Amygdala (tissue), 56 donors: Measurements from ENCODE around the gene RTL1.

ENCODE experiments used
- DNase-seq, 56 donors: peaks; one replicate each; lab custom pipeline; 2025; lab: John Stamatoyannopoulos, UW

Gene RTL1

DNA sequence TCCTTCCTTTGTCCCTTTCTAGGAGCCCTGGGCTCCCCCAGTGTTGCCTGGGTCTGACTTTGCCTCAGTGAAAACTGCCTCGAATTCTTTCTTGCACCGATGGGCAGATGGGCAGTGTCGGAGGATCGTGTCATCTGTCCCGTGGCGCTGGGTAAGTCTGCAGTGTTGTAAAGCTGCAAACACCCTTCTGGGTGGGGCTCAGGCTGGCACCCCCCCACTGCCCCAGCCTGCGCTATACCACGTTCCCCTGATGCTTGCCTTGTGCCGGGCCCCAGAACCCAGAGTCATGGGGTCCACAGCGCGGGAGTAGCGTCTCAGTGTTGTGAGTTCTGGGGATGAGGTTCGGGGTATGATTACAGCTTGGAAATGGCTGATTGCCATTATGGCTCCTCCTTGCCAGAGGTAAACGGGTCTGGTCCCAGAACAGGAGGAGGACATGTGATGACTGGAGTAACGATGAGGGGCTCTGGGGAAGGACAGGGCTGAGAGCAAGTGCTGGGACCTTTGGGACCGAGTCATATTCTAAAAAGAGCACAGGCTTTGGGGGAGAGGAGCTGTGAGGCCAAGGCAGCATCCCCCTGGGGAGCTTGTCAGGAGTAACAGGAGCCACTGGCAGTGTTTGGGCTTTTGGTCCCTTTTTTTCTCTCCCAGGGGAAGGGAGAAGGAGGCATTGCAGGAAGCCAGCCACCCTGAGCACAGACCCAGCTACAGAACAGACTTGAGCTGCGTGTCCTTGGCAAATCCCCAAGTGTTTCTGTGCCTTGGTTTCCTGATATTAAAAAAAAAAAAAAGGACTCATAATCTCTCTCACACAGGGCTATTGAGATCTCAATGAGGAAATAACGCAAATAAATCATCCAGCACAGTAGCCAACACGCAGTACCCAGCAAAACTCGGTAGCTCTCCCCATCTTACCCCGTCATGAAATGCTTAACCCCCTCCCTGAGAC is 4.3 kb downstream of the RTL1 start:
- DNase-seq: no peak

DNA sequence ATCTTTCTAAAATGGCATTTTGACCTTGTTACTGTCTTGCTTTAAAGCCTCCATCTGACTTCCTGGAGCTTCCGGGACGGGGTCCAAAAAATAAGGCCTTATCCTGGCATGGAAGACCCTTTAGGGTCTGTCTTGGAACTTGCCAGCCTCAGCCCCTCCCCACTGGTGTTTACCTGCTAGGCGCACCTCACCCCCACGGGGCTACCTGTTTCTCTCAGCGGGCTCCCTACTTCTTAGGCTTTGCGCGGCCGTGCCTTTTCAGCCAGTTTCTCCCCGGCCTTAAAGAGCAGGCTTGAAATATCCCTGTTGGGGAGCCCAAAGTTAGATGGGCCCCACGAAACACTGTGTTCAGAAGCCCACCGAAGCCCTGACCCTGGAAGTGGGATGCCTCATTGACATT is 5.1 kb downstream of the RTL1 start:
- no peak for DNase-seq

- DNase-seq: no peak
Observed at GRCh38 chr14:100896369-100897060, 7.0 kb downstream of the RTL1 start.

GRCh38 chr14:100895411-100895810 is 8.1 kb downstream of the RTL1 start:
- DNase-seq: no peak

DNA sequence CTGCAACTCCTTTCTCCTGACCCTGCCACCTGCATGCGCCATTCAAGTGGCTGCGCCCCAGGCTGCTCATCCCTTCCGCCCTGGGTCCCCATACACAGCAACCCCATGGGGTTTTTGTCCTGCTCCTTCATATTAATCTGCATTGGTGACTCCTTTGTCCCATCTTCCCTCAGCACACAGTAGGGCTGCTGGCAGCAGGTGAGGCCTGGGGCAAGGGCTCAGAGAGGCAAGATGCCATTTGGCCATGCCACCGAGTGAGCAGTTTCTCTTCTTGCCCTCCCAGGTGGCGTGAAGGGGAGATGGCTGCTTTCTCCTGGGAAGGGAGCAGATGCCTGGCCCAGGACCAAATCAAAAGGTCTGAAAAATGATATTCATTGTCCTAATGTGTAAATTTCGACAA is 9.1 kb downstream of the RTL1 start:
- no peak for DNase-seq

DNA sequence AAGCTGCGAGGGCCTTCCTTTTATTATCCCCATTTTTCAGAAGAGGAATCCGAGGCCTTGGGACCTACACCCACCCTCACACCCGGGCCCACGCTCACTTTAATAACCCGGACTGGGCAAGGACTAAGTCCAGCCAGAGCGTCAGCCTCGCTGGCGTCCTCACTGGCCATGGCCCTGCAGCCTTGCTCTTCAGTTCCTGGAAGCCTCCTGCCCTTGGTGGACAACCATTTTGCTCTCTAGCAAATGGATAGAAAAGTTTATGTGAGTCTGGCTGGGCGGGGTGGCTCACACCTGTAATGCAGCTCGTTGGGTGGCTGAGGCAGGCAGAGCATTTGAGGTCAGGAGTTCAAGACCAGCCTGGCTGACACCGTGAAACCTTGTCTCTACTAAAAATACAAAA is 9.8 kb downstream of the RTL1 start:
- no peak for DNase-seq

DNA sequence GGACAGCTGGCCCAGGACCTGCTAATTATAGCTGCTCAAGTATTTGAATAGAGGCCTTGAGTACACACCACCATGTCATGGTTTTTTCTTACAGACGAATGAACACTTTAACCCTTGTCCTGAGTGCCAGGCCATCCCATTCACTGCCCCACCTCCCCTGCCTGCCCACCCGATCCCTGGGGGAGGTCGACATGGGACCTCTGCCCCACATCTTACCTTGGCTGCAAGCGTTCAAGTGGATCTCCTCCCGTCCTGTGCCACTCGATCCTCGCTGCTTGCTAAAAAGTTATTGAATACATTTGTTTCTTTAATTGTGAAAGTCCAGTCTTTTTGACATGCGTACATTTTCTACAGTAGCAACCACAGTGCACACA is 10.3 kb downstream of the RTL1 start:
- DNase-seq: no peak

DNA sequence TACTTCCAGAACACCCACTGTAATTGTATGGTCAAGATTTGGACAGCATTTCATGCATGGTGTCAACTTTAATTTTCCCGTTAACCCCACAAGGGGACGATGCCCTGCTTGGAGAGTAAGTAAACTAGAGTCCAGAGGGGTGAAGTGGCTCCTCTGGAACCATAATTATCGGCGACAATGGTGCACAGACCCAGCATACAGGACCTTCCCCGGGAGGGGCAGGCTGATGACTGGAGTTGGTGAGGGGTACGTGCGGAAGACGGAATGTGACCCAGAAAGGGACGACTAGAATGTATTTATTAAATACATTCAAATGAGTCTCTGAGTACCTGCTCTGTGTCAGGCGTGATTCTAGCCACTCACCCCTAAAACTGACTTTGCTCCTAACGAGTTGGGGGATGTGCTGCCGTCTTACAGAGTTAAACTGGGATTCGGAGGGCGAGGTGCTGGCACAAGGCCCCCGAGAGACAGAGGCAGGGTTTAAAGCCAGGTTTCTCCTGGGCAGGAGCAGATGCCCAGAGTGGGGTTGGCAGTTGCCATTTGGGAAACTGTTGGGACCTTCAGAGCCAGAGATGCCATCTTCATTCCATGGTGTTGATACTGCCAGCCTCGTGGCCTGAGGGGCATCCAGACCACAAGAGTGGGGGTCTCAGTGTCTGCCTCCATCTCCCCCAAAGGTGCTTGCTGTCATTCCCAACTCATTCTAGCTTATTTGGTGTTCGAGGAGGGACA is 10.9 kb downstream of the RTL1 start:
- no peak for DNase-seq

DNA sequence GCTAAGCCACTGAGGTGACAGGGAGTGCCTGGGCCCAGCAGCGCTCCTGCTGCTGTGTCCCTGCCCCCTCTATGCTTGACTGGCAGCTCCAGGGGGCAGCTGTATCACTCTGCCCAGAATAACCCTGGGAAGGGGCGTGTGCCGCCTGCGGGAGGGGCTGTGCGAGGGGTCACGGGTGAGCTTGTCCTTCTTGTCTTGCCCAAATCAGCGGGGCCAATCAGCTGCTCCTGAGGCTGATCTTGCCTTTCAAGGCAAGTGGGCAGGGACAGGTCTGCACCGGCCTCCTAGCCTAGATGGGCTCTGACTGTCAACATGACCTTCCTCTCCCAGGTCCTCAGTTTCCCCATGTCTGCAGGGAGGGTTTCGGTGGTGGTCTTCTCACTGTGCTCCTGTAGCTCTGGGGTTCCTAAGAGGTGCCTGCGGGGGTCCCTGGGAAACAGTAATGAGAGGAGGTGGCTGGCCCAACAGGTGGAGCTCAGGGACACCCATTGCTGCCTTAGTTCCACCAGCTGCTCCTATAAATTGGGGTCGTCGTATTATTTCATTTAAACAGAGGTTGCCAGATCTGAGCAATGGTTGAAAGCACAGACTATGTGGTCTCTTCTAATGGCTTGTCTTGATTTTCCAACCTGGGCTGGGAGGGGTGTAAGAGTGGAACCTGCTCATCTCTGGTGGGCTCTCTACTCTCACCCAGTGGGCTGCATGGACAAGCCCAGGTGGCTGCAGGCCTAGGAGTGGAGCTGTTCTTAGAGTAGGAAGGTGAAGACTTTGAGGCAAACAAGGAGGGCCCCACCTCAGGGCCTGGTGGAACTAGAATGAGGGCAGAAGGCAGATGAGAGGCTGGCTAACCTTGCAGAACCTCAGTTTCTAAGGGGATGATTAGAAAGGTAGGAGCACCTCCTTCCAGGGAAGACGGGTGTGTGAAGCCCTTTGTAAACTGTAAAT is 11.7 kb downstream of the RTL1 start:
- DNase-seq: no peak

GRCh38 chr14:100891051-100891450 is 12.5 kb downstream of the RTL1 start:
- DNase-seq: no peak

DNA sequence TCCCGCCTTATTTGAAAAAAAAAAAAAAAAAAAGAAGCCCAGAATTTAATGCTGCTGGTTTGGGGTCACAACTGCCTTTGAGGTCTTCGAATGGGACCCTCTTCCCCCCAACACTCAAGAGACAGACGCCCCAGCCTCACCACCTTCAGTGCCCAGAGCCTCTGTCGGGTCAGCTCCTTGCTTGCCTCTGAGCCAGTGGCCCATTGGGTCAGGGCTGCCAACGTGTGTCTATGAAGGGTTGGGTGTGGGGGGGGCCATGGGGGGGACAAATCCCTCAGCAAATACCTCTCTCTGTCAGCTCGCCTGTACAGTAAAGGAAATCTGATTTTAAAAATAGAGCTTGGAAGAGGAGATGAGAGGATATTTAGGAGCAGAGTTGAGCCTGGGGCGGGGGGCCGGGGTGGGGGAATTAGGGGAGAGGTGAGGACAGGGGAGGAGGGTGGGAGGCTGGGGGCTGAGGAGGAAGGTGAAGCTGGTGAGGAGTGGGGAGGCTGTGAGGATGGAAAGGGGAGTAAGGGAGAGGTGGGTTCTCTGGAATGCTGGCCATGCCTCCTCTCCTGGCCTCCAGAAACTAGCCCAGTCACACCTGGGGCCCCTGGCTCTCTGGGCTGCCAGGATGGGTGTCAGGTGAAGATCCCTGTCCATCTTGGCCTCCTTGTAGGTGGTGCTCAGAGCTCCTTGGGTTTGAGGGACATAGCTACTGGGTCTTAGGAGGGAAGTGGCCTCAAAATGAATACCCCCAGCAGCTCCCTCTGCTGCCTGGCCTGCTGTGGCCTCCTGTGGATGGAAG is 13.3 kb downstream of the RTL1 start:
- no peak for DNase-seq

- DNase-seq: no peak
Observed at GRCh38 chr14:100889641-100890040, 13.9 kb downstream of the RTL1 start.

GRCh38 chr14:100888789-100889315 is 14.7 kb downstream of the RTL1 start:
- no peak for DNase-seq

DNA sequence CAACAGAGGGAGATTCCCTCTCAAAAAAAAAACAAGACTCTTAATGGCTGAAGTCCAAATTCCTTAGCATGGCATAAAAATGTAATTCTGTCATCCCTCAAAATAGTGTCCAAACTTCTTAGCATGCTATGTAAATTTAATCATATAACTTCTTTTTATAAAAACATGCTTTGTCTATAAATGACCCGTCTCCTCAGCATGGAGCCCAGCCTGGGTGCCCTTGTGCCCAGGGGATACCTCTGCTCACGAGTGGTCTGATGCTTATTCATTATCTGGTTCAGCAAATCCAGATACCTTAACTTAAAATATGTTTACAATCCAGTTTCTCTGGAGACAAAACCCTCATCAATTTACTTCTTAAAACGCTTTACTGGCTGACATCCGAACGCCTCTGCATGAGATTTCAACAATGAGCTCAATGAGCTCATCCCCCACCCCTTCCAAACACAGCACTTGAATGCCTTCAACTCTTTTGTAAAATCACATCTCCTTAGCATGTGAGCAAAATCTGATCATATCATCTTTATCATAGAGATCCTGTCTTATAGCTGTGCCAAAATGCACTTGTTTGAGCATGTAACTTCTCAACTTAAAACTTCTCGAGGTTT is 15.7 kb downstream of the RTL1 start:
- no peak for DNase-seq

DNA sequence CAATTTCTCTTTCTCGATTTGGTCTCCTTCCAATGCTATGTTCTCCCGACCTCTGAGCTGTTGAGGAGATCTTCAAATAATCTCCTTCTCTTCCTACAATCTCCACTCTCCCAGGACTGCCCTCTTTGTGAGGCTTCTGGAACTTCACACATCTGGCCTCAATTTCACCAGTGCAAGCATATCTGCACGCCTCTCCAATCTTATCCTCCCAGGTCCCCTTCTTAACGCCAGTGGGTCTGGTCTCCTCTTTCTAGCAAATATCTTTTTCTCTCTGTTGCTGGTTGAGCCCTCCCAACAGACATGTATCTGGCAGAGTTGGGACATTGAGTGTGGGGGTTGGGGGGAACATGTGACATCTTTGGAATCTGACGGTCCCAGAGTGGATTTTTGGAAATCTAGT is 17.9 kb downstream of the RTL1 start:
- DNase-seq: no peak

GRCh38 chr14:100885196-100885595 is 18.3 kb downstream of the RTL1 start:
- no peak for DNase-seq

DNA sequence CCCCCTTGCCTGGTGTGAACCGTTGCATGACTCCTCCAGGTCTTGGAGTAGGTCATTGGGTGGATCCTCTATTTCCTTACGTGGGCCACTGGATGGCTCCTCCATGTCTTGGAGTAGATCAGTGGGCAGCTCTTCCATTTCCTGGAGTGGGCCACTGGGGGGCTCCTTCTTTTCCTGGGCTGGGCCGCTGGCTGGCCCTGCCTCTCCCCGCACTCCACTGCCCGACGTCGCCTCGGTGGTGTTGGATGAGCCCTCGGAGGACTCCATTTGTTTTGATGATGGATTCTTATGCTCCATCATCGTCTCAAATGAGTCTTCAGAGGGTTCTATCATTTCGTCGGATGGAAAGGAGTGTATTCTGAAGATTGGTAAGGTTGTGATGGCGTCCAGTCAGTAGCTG is 19.1 kb downstream of the RTL1 start:
- DNase-seq: no peak

- no peak for DNase-seq
Observed at GRCh38 chr14:100883789-100884101, 19.8 kb downstream of the RTL1 start.
